Measurements from ENCODE around the gene LHX4. TPM values are rescaled to one million over a fixed set of nuclear protein-coding genes. Genes with fewer than 3 reads are reported as not detected.

LHX4 gene
- total and polyA plus RNA-seq, 2 of the 8 experiments (the other 6 are each of a cell fraction or from before 2014, with no cell fraction given), result 0.85 to 4.9 TPM

GRCh38 chr1:180295999-180296398, 65.9 kb downstream of the LHX4 start (continued):
- no peak for TF ChIP-seq RNF2 (IDR thresholded peaks at IDR 0.05; ENCODE audit: borderline replicate concordance, low read depth, low read length, missing control alignments, poor library complexity, severe bottlenecking)

Data from H1 (cell line).